ENCODE data around the gene OR6J1. TPM values are rescaled to one million over a fixed set of nuclear protein-coding genes. Genes with fewer than 3 reads are reported as not detected.

OR6J1 gene
- total and polyA plus RNA-seq, 2 of the 13 experiments (the other 11 are each of a cell fraction or from before 2014, with no cell fraction given), result not detected

DNA sequence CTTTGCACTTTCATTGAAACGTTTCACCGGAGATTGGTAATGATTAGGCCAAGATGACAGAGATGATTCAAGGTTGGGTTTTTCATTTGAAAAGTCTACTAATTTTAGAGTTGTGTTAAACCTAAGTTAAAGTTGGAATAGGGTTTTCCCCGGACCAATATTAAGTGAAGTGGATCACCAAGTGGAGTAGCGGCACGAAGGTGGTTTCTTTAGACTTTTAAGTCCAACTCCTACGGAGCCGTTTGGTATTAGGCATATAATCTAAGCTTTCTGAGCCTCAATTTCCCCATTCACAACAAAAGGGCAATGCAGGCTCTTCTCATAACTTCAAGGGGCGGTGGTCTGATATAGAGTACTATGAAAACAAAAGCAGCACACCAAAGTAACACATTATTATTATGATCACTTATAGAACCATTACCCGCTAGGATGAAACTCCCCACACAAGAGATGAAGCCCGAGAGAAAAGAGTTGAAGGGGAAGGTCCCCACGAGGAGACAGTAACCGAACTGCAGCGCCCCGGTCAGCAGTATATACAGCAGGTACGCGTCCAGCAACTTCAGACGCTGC is 55.5 kb downstream of the OR6J1 start (continued):
- TF ChIP-seq, protein P1, sequence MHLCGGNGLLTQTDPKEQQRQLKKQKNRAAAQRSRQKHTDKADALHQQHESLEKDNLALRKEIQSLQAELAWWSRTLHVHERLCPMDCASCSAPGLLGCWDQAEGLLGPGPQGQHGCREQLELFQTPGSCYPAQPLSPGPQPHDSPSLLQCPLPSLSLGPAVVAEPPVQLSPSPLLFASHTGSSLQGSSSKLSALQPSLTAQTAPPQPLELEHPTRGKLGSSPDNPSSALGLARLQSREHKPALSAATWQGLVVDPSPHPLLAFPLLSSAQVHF (CRISPR knock-in tag; IDR thresholded peaks at IDR 0.05), result no peak; the same call in 1 of the 2 replicates
- no peak; the same call in 1 of the 2 replicates for TF ChIP-seq ZNF792 (CRISPR knock-in tag; IDR thresholded peaks at IDR 0.05)
- TF ChIP-seq FOXA3 (CRISPR knock-in tag; IDR thresholded peaks at IDR 0.05), result no peak
- no peak for TF ChIP-seq ARNT (IDR thresholded peaks at IDR 0.05)
- TF ChIP-seq, protein P2, sequence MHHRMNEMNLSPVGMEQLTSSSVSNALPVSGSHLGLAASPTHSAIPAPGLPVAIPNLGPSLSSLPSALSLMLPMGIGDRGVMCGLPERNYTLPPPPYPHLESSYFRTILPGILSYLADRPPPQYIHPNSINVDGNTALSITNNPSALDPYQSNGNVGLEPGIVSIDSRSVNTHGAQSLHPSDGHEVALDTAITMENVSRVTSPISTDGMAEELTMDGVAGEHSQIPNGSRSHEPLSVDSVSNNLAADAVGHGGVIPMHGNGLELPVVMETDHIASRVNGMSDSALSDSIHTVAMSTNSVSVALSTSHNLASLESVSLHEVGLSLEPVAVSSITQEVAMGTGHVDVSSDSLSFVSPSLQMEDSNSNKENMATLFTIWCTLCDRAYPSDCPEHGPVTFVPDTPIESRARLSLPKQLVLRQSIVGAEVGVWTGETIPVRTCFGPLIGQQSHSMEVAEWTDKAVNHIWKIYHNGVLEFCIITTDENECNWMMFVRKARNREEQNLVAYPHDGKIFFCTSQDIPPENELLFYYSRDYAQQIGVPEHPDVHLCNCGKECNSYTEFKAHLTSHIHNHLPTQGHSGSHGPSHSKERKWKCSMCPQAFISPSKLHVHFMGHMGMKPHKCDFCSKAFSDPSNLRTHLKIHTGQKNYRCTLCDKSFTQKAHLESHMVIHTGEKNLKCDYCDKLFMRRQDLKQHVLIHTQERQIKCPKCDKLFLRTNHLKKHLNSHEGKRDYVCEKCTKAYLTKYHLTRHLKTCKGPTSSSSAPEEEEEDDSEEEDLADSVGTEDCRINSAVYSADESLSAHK (CRISPR knock-in tag; IDR thresholded peaks at IDR 0.05; ENCODE audit: borderline replicate concordance), result peak; percentile 61
- TF ChIP-seq, protein P3, sequence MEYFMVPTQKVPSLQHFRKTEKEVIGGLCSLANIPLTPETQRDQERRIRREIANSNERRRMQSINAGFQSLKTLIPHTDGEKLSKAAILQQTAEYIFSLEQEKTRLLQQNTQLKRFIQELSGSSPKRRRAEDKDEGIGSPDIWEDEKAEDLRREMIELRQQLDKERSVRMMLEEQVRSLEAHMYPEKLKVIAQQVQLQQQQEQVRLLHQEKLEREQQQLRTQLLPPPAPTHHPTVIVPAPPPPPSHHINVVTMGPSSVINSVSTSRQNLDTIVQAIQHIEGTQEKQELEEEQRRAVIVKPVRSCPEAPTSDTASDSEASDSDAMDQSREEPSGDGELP (IDR thresholded peaks at IDR 0.05; ENCODE audit: borderline replicate concordance, low read depth), result no peak
- TF ChIP-seq, protein P4, sequence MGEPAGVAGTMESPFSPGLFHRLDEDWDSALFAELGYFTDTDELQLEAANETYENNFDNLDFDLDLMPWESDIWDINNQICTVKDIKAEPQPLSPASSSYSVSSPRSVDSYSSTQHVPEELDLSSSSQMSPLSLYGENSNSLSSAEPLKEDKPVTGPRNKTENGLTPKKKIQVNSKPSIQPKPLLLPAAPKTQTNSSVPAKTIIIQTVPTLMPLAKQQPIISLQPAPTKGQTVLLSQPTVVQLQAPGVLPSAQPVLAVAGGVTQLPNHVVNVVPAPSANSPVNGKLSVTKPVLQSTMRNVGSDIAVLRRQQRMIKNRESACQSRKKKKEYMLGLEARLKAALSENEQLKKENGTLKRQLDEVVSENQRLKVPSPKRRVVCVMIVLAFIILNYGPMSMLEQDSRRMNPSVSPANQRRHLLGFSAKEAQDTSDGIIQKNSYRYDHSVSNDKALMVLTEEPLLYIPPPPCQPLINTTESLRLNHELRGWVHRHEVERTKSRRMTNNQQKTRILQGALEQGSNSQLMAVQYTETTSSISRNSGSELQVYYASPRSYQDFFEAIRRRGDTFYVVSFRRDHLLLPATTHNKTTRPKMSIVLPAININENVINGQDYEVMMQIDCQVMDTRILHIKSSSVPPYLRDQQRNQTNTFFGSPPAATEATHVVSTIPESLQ (CRISPR knock-in tag; conservative IDR thresholded peaks at IDR 0.05), result no peak
- no peak for TF ChIP-seq NBN (conservative IDR thresholded peaks at IDR 0.05)
- no peak for TF ChIP-seq NFE2L1 (CRISPR knock-in tag; IDR thresholded peaks at IDR 0.05; ENCODE audit: borderline replicate concordance)
- TF ChIP-seq ZNF260 (CRISPR knock-in tag; IDR thresholded peaks at IDR 0.05; ENCODE audit: borderline replicate concordance, low read depth), result no peak
- no peak for TF ChIP-seq MAFK (conservative IDR thresholded peaks at IDR 0.05 in 1 of 2, IDR thresholded peaks at IDR 0.05 in 1 of 2; ENCODE audit: low read length in 2 of 2)
- TF ChIP-seq MLLT10 (CRISPR knock-in tag; IDR thresholded peaks at IDR 0.05), result no peak
- TF ChIP-seq, protein P5, sequence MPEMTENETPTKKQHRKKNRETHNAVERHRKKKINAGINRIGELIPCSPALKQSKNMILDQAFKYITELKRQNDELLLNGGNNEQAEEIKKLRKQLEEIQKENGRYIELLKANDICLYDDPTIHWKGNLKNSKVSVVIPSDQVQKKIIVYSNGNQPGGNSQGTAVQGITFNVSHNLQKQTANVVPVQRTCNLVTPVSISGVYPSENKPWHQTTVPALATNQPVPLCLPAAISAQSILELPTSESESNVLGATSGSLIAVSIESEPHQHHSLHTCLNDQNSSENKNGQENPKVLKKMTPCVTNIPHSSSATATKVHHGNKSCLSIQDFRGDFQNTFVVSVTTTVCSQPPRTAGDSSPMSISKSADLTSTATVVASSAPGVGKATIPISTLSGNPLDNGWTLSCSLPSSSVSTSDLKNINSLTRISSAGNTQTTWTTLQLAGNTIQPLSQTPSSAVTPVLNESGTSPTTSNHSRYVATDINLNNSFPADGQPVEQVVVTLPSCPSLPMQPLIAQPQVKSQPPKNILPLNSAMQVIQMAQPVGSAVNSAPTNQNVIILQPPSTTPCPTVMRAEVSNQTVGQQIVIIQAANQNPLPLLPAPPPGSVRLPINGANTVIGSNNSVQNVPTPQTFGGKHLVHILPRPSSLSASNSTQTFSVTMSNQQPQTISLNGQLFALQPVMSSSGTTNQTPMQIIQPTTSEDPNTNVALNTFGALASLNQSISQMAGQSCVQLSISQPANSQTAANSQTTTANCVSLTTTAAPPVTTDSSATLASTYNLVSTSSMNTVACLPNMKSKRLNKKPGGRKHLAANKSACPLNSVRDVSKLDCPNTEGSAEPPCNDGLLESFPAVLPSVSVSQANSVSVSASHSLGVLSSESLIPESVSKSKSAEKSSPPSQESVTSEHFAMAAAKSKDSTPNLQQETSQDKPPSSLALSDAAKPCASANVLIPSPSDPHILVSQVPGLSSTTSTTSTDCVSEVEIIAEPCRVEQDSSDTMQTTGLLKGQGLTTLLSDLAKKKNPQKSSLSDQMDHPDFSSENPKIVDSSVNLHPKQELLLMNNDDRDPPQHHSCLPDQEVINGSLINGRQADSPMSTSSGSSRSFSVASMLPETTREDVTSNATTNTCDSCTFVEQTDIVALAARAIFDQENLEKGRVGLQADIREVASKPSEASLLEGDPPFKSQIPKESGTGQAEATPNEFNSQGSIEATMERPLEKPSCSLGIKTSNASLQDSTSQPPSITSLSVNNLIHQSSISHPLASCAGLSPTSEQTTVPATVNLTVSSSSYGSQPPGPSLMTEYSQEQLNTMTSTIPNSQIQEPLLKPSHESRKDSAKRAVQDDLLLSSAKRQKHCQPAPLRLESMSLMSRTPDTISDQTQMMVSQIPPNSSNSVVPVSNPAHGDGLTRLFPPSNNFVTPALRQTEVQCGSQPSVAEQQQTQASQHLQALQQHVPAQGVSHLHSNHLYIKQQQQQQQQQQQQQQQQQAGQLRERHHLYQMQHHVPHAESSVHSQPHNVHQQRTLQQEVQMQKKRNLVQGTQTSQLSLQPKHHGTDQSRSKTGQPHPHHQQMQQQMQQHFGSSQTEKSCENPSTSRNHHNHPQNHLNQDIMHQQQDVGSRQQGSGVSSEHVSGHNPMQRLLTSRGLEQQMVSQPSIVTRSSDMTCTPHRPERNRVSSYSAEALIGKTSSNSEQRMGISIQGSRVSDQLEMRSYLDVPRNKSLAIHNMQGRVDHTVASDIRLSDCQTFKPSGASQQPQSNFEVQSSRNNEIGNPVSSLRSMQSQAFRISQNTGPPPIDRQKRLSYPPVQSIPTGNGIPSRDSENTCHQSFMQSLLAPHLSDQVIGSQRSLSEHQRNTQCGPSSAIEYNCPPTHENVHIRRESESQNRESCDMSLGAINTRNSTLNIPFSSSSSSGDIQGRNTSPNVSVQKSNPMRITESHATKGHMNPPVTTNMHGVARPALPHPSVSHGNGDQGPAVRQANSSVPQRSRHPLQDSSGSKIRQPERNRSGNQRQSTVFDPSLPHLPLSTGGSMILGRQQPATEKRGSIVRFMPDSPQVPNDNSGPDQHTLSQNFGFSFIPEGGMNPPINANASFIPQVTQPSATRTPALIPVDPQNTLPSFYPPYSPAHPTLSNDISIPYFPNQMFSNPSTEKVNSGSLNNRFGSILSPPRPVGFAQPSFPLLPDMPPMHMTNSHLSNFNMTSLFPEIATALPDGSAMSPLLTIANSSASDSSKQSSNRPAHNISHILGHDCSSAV (CRISPR knock-in tag; IDR thresholded peaks at IDR 0.05; ENCODE audit: borderline replicate concordance), result no peak
- no peak for TF ChIP-seq GATAD2A (CRISPR knock-in tag; IDR thresholded peaks at IDR 0.05)
- no peak for TF ChIP-seq ZNF496 (CRISPR knock-in tag; IDR thresholded peaks at IDR 0.05; ENCODE audit: insufficient replicate concordance)
